HG02798 (cell line): Measurements from ENCODE around the gene ECHDC1.

Experiments
- ATAC-seq: cut with Tn5 transposase; IDR thresholded peaks from one replicate; pipeline ENCODE4 v1.9.1; 2021; ENCODE audit warnings: mild to moderate bottlenecking; ENCODE audit not compliant: unreplicated experiment, poor library complexity

Gene ECHDC1

DNA sequence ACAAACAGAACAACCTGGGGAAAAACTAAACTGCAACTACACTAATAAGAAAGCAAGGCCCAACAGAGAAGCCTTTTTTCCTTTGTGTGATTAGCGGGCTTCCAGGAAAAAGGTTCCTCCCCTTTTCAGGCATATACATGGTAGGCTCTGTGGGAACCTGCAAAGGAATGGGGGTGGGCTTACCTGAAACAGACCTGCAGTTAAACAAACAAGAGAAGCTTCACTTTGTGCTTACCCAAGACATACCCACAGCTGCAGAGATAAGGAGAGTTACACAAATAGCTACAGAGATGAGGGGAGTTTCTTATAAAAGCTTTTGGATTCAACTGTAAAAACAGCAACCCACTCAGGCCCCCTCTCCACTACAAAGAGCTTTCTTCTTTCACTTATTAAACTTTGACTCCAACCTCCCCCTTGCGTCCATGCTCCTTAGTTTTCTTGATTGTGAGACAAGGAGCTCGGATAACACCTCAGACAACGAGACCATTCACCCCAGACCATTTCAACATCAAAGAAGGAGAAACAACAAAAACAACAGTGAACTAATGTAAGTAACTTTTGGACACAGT, 45.8 kb downstream of the ECHDC1 start:
- no peak for ATAC-seq

DNA sequence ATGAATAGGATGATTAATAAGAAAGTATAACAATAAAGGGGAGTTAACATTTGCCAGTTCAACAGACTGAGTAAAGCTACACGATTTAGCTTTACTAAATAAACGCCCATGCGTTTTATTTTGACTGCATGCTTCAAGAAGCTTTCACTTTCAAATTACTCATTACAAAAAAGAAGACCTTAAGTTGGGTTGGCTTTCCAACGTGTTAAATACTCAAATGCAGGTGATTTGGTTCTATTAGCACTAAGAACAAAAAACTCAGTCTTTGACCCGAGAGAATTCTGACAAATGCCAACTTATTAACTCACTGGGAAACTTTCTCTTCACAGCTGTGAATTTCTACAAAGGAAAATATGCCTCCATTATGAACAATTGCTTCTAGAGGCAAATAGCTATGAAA, 51.9 kb downstream of the ECHDC1 start:
- peak; percentile 84 for ATAC-seq

DNA sequence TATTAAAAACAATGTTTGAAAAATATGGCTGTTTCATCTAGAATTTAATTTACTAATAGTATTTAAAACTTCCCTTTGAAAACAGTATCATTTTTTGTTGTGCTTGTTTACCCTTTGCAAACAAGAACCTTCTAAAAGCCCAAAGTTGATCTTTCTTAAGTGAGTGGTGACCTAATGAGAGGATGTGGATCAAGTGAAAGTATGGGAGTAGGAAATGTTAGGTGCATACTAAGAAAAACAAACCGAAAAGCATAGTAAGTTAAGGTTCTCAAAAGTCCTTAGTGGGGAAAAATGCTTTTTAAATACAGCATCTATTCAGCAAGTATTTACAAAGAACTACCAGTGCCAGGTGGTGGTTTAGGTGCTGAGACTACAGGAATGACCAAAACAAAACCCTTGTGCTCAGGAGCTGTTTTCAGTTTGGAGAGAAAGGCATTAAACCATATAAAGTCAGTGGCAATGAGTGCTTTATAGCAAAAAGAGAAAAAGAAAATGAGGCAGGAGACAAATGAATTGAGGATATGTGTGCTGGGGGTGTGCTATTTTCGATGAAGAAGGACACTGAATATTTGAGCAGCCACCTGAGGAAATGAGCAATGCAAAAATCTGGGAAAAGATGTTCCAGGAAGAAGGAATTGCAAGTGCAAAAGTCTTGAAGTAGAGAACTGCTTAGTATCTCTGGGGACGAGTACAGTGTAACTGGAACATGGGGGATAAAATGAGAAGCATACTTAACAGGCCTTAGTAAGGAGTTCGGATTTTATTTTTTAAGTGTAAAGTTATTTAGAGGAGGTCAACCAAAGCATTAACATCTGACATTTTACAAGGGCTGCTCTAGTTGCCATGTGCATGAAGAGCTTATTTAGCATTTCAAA, 52.8 kb downstream of the ECHDC1 start:
- ATAC-seq, result peak; percentile 40

DNA sequence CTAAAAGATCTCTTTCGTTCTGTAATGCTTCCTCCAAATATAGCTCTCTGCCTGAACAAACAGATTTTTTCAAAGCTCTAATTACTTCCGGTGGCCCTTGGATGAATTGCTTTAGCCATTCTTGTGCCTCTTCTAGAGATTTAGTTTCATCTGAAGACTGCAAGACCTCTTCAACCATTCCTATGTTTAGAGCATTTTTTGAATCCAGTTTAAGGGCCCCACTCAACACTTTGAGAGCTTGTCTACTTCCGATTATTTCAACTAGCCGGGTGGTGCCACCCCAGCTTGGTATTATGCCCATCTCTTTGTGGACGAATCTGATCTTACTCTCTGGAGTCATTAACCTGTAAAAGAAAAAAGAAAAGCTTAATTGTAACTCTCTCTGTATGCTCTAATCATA, 53.5 kb downstream of the ECHDC1 start:
- ATAC-seq, result no peak

DNA sequence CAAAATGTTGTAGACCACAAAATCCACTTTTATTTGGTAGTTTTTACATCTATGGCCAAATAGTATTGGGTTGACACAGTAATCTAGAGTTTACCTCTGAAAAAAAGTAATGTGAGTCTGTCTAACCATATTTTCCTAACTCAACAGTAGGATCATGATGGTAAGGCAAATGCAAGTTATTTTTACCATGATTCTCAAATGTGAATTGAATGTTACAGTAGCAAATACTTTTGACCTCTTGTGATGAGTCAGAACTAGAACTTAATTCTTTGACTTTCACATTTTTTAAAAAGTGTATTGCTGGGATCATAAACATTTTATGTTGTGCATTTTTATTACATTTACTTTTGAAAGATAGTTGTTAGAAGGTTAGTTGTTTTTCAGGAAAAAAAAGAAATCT, 54.7 kb downstream of the ECHDC1 start:
- ATAC-seq, result no peak

DNA sequence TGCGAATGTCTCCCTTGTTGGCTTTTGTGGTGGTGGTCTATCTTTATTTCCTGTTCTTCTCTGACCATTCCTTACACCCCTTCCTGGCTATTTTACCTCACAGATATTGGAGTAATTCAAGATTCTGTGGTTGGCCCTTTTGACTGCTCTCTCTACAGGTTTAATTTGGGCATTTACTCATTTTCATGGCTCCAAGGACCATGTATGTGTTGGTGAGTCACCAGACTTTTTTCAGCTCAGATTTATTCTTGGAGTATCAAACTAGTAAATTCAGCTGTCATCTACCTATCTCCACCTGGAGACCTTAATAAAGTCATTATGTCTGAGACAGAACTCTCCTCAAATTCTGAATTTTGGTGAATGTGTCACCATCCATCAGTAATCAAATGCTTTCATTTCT, 61.2 kb downstream of the ECHDC1 start:
- no peak for ATAC-seq

DNA sequence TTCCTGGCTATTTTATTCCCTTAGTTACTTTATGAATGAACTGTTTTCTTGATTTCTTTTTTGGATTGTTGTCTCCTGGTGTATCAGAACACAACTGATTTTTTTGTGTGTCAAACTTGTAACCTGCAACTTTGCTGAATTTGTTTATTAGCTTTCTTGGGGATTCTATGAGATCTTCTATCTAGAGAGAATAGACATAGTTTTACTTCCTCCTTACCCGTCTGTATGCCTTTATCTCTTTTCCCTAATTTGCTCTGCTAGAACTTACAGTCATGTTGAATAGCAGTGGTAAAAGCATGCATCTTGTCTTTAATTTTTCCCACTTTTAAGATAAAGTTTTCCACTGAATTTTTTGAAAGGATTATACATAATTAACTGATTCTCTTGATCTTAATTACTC, 63.6 kb downstream of the ECHDC1 start:
- ATAC-seq, result no peak

DNA sequence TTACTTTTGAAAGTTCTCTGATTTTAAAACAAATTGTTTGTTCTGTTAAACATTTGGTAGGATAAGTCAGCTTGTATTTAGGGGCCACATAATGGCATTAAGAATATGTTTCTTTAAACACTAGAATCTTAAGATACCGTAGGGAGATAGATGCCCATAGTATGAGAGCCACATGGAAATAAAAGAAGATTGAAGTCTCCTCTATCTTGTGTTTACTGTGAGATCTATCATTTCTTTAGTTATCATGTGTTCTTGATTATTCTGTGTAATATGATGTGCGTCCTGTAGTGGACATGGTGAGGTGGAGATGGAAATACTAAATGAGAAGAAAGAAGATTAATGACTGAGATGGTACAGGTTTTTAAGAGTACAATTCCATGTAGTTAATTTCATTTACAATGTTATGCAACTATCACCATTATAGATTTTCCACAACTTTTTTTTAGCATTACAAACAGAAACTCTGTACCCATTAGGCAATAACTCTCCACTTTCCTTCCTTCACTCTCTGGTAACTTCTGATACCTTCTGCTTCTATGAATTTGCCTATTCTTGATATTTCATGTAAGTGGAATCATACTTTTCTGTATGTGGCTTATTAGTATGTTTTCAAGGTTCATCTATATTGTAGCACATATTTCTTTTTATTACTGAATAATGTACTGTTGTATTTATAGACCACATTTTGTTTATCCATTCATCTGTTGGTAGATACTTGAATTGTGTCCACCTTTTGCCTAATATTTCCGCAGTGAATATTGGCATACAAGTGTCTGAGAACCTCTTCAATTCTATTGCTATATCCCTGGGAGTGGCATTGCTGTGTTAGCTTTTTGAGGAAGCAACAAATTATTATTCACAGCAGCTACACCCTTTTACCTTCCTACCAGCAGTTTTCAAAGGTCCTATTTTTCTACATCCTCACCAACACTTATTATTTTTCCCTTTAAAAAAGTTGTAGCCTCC, 65.2 kb downstream of the ECHDC1 start:
- no peak for ATAC-seq

DNA sequence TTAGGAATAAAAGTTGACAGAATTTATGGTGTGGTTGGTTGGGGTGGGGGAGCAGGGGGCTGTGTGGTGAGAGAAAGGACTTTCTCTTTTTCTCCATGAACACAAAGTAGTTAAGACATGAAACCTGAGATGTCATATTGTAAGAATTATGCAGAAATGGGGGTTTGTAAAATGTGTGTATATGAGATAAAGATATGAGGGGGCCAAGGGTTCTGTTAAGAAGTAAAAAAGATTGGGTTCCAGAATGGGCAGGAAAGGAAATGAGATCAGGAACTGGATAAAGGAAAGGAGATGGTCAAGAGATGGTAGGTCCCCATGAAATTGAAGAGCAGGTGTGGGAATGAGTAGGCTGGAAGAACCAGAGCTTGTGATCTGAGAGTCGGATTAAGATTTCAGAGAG, 67.1 kb downstream of the ECHDC1 start:
- no peak for ATAC-seq

DNA sequence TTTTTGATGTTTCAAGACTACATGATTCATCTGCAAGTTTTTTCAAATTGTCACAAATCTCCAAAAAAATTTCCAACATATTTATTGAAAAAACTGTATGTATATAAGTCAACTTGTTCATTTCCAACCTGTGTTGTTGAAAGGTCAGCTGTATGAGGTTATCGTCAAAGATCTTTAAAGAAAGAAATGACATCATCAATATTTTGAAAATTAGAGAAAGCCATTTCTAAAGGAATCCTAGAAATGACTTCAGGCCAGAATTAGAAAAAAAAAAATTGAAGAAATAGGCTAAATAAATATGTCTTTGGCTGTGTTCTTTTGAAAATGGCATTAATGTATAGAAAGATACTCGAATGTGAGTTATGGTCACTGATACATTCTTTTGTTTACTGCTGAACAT, 69.9 kb downstream of the ECHDC1 start:
- no peak for ATAC-seq

DNA sequence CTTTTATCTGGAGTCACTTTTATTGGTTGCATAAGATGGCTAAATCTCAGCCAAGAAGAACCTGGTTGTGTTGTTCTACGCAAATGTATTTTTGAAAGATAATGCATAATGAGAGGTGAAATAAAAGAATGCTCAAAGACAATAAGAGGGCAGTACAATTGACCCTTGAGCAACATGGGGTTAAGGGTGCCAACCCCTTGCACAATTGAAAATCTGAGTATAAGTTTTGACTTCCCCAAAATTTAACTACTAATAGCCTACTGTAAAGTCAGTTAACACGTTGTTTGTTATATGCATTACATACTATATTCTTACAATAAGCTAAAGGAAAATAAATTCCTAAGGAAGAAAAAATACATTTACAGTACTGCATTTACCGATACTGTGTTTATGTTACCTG, 70.8 kb downstream of the ECHDC1 start:
- no peak for ATAC-seq

DNA sequence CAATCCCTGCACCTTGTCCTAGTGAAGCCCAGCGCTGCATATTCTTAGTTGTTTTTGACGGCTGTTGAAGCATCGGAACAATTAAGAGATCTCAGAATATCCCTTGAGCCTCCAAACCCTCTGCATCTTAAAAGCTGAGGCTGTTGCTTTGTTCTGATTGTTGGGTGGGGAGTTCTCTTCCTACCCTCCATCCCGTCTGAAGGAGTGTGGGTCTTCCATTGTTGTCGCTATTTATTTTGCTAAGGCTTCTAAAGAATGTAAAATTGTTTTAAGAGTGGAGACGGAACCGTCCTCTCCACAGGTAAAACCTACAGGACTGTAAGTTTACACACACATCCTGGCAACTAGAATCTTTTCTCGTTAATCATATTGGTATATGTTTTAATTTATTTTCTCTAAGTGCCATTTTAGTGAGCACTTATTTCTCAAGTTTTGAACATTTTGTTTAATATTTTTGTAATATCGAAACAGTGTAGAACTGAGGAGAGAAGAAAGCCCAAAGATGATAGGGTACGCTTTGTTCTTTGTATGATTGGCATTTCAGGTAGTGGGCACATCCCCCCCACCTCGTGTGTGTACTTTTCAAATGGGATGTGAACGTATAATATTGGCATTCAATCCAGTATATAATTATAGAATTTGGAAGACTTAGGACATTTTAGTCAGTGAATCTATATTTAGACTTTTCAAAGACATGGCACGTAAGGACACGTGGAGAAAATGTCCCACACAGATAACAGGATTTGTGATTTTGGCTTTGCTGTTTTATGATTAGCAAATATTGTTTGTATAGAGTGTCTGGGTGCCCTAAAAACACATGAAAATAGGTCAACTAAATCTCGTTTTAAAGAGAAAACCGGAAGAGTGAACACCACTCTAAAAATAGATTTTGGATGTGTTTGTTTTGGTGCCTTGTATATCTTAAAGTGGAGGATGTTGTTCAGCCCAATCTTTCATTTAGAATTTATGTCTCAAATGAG, 75.5 kb downstream of the ECHDC1 start:
- peak; percentile 1 for ATAC-seq

DNA sequence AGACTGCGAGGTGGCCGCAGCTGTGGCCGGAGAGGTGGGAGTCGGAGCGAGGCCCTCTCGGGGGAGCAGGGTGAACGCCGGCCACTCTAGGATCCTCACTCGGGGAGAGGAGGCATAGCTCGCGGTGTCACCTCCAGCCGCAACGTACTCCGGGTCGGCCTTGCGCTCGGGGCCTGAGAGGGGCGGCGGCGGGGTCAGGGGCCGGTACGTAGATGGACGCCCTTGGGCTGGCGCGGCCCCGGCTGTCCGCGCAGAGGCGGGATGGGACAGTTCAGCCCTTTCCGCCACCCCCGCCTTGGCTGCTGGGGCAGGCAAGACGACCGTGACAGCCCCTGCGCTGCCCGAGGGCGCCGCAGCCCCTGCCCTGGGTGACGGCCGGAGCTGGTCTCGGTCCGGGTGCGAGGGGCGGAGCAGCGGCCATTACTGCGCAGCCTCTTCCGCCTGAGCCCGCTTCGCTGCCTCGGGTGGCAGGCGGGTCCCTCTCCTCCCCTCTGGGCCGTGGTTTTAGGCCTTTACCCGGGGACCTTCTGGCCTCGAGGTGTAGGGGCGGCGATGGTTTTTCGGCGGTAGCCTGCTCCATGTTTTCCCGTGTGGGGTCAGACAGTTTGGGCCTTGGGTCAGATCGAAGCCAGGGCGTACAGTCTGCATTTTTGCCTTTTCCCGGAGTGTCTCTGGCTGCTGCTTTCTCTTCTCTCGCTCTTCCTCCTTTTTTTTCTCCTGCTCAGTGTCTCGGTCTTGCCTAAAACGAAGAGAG, 76.3 kb downstream of the ECHDC1 start:
- ATAC-seq, result peak; percentile 80

DNA sequence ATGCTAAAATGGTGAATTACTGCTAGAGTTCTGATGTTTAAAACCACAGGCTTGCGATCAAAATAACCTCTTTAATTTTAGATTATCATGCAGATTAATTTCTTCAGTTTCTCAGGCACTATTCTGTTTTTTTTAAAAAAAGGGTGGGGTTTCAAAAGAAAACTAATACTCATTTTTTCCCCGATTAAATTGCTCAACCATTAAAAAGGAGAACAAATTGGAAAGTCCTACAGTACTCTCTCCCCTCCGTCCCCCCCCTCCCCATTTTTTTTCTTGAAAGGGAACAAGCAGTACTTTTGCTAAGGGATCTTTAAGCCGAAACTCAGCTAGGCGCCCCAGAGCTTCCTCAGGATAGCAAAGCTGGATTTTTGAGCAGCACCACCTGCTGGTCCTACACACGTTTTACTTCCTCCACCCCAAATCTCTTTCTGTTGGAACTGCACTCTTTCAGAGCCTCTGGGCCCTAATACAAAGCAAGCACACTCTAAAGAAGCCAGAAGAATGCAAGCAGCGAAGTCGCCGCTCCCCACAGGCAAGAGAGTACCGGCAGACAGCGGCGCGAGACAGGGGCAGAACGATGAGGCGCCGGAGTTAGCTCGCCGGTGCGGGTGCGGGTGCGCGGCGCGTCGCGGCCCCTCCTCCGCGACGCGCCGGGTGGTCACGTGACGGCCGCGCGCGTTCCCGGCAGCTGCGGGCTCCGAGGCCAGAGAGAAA, 77.1 kb downstream of the ECHDC1 start, which contains the start of gene RNF146:
Gene RNF146 (plus strand): TSS at position 687 of the 714 bp plus-strand sequence. CDS start 13,475 bp downstream, outside the sequence.
- peak; percentile 85 for ATAC-seq

DNA sequence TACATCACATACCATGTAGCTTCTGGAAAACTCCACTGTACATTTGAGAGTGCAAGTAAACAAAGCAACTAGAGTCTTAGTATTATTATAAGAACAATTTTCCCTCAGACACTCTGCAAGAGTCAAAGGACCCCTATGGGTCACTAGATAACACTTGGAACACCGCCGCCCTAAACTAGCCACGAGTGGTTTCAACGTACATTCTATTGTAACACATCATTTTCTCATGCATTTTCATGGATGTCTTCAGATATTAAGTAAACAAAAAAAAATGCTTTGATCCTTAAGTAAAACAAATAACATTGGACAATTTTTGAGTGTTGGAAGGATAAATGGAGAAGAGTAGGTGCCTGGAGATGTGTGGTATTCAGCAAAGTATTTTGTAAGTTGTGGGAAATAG, 79.9 kb downstream of the ECHDC1 start:
- ATAC-seq, result no peak

DNA sequence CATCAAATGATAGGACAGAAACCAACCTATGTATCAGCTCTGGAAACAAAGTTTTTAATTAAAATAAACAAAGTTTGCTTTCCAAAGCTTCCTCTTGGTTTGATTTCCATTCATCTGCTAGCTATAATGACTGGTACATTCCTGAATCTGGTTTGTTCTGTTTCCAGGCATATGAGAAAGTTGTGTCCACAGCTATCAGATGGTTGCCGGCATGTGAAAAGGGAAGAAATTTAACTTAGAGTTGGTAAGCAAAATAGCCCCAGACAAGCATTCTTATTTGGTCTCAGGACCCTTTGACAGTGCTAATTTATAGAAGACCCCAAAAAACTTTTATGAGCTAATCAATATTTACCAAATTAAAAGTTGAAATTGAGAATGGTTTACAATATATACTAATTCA, 80.5 kb downstream of the ECHDC1 start:
- ATAC-seq, result no peak

DNA sequence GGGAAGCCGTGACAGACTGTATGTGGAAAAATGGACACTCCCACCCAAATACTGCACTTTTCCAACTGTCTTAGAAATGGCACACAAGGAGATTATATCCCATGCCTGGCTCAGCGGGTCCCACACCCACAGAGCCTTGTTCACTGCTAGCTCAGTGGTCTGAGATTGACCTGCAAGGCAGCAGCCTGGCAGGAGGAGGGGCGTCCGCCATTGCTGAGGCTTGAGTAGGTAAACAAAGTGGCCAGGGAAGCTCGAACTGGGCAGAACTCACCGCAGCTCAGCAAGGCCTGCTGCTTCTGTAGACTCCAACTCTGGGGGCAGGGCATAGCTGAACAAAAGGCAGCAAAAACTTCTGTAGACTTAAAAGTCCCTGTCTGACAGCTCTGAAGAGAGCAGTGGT, 88.1 kb downstream of the ECHDC1 start:
- no peak for ATAC-seq

DNA sequence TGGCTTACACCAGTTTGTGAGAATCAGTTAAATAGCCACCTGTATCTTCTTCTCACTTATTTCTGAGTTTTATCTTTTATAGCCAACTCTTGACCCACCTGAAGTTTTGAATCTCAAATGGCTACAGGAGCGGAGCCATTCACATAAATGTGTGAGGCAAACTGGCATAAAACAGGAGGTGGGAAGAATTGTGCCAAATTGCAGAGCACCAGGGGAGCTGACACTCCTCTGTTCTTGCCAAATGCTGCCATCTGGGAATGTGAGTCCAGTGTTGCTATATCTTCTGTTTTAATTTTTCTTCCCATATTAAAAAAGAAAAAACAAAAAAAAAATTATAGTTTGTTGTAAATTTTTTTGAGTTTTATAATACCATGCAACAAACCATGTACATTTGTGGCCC, 93.8 kb downstream of the ECHDC1 start:
- ATAC-seq, result no peak
